Caco-2 (cell line): ENCODE results near the gene ENOX1. TPM values are rescaled to one million over a fixed set of nuclear protein-coding genes. Genes with fewer than 3 reads are reported as not detected.

Experiments
- BruUV-seq: library from RNA; stranded (reverse); fragments of 400-500 nt; replicated peaks from 2 replicates; lab custom pipeline; 2021; lab: Mats Ljungman, UMichigan
- CTCF ChIA-PET: fragments of 300-600 bp; sonication (Branson Sonifier 250); formaldehyde crosslinking; loops from one replicate; lab custom pipeline; 2022; ENCODE audit warnings: antibody characterized with exemption; lab: Charles Lee
- POLR2A ChIA-PET: fragments of 300-600 bp; sonication (Branson Sonifier 250); formaldehyde crosslinking; loops from one replicate; lab custom pipeline; 2022; ENCODE audit warnings: antibody characterized with exemption; lab: Charles Lee
- DNase-seq, 2 experiments: peaks; one replicate each; pipeline versions ENCODE4 v3.0.0 to v3.0.0-alpha.2; 2020 to 2022
- H3K27me3 ChIP-seq: replicated peaks from 2 replicates; pipeline ENCODE4 v1.6.0; 2011; ENCODE audit warnings: low read length; ENCODE audit not compliant: control insufficient read depth, insufficient read depth
- H3K36me3 ChIP-seq: 2 replicates; pipeline ENCODE4 v1.5.1; 2011; ENCODE audit warnings: low read length; ENCODE audit not compliant: control insufficient read depth, insufficient read depth
- H3K4me1 ChIP-seq: fragments of 250-450 bp; sonication (Bioruptor Pico); 2 replicates; pipeline ENCODE4 v1.5.1; 2020; ENCODE audit warnings: mild to moderate bottlenecking
- H3K4me3 ChIP-seq: 2 replicates; pipeline ENCODE4 v1.5.1; 2011; ENCODE audit warnings: low read depth, mild to moderate bottlenecking, control low read depth, low read length
- H3K9me3 ChIP-seq: fragments of 250-450 bp; sonication (Bioruptor Pico); 2 replicates; pipeline ENCODE4 v1.5.1; 2020; ENCODE audit warnings: mild to moderate bottlenecking, moderate library complexity
- H3K27ac Mint-ChIP-seq: one replicate; pipeline ENCODE4 v1.8.0; 2022; ENCODE audit warnings: mixed read lengths; ENCODE audit not compliant: unreplicated experiment
- H3K27me3 Mint-ChIP-seq: one replicate; pipeline ENCODE4 v1.8.0; 2022; ENCODE audit warnings: mixed read lengths; ENCODE audit not compliant: insufficient read depth, unreplicated experiment
- H3K36me3 Mint-ChIP-seq: one replicate; pipeline ENCODE4 v1.8.0; 2022; ENCODE audit warnings: mild to moderate bottlenecking, mixed read lengths; ENCODE audit not compliant: insufficient read depth, unreplicated experiment
- H3K4me1 Mint-ChIP-seq: one replicate; pipeline ENCODE4 v1.8.0; 2022; ENCODE audit warnings: low read depth, mixed read lengths; ENCODE audit not compliant: unreplicated experiment
- H3K4me3 Mint-ChIP-seq: one replicate; pipeline ENCODE4 v1.8.0; 2022; ENCODE audit warnings: mild to moderate bottlenecking, moderate library complexity, mixed read lengths; ENCODE audit not compliant: unreplicated experiment
- H3K9me3 Mint-ChIP-seq: one replicate; pipeline ENCODE4 v1.8.0; 2022; ENCODE audit warnings: mixed read lengths; ENCODE audit not compliant: unreplicated experiment
- intact Hi-C: fragments of 100-400 bp; cut with micrococcal nuclease; formaldehyde crosslinking; loops from one replicate; pipeline ENCODE4 v1.10.0; 2022; ENCODE audit not compliant: unreplicated experiment
- total RNA-seq: library from RNA; stranded (reverse); gene quantifications from 2 replicates; pipeline ENCODE4 v1.2.3, GENCODE V29; 2022
- TF ChIP-seq, protein P1 (sequence below), 2 experiments: fragments of 200-600 bp in 1 of 2; IDR thresholded peaks; 1 replicate in 1 of 2; 2 replicates in 1 of 2; pipeline versions ENCODE4 v1.5.1 to v1.8.0; 2011 to 2022; ENCODE audit warnings: antibody characterized with exemption in 1 of 2, control low read depth in 1 of 2, inconsistent platforms in 1 of 2, low read depth in 1 of 2, low read length in 1 of 2, mild to moderate bottlenecking in 1 of 2, moderate library complexity in 1 of 2; ENCODE audit not compliant: insufficient read depth in 1 of 2, severe bottlenecking in 1 of 2, unreplicated experiment in 1 of 2

ENOX1 gene
- total RNA-seq, 1 experiment from 2014 or later = 9.1 TPM

DNA sequence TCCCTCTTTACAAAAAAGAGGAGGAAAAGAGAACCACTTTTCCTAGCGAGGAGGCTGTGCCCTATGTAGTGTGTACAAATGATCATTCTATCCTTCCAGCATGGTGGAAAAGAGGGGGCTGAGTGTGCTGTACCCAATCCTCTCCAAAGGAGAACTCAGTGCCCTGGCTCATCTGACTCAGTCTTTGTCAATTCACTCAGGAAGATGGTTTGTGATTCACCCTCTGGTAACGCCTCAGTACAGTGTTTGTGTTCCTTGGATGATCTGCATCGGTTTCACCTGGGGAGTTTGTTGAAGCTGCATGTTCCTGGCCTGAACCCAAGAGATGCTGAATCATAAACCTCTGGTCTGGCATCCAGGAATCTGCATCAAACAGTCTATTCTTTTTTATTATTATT is 18.3 kb upstream of the ENOX1 start:
- Histone ChIP-seq H3K9me3 (no peaks in the 10 kb centered on the region), H3K4me1 (peaks cover 20% of the 10 kb centered on the region), H3K27me3 (no peaks in the 10 kb centered on the region), H3K4me3 (no peak overlapping the region), H3K36me3 (no peaks in the 10 kb centered on the region)
- CTCF ChIA-PET = interaction anchor here (0.6 to 1.9 kb wide), 13 partner anchors 9 to 836 kb away, joined by 3 to 8 read pairs (median 4); partner anchors contain the start of gene ENOX1
- intact Hi-C loops = loop anchor here (2.0 to 10.0 kb wide), 2 partner anchors 670 to 834 kb away; no protein-coding TSS in a partner anchor
- TF ChIP-seq, protein P1, sequence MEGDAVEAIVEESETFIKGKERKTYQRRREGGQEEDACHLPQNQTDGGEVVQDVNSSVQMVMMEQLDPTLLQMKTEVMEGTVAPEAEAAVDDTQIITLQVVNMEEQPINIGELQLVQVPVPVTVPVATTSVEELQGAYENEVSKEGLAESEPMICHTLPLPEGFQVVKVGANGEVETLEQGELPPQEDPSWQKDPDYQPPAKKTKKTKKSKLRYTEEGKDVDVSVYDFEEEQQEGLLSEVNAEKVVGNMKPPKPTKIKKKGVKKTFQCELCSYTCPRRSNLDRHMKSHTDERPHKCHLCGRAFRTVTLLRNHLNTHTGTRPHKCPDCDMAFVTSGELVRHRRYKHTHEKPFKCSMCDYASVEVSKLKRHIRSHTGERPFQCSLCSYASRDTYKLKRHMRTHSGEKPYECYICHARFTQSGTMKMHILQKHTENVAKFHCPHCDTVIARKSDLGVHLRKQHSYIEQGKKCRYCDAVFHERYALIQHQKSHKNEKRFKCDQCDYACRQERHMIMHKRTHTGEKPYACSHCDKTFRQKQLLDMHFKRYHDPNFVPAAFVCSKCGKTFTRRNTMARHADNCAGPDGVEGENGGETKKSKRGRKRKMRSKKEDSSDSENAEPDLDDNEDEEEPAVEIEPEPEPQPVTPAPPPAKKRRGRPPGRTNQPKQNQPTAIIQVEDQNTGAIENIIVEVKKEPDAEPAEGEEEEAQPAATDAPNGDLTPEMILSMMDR (IDR thresholded peaks at IDR 0.05; ENCODE audit: insufficient read depth in 1 of 2, low read depth in 1 of 2, low read length in 1 of 2, severe bottlenecking in 1 of 2, unreplicated experiment in 1 of 2) = no peak
- no peak overlapping the region for H3K4me3 Mint-ChIP-seq
- POLR2A ChIA-PET = no interaction called here
- H3K4me1 Mint-ChIP-seq = peaks cover 13% of the 10 kb centered on the region
- no peaks in the 10 kb centered on the region for H3K9me3 Mint-ChIP-seq
- BruUV-seq = no TSS peak
- no peak overlapping the region for H3K27ac Mint-ChIP-seq
- no peaks in the 10 kb centered on the region for H3K27me3 Mint-ChIP-seq
- no peak for DNase-seq
- no peaks in the 10 kb centered on the region for H3K36me3 Mint-ChIP-seq

- H3K4me3 ChIP-seq = no peak overlapping the region
- no TSS peak for BruUV-seq
- Mint-ChIP-seq H3K36me3 (no peaks in the 10 kb centered on the region), H3K27ac (no peak overlapping the region), H3K4me3 (no peak overlapping the region), H3K27me3 (no peaks in the 10 kb centered on the region), H3K9me3 (no peaks in the 10 kb centered on the region), H3K4me1 (peaks cover 17% of the 10 kb centered on the region)
- peak in 1 of 2 experiments; percentile 72 for DNase-seq
- TF ChIP-seq, protein P1 (IDR thresholded peaks at IDR 0.05; ENCODE audit: insufficient read depth in 1 of 2, low read depth in 1 of 2, low read length in 1 of 2, severe bottlenecking in 1 of 2, unreplicated experiment in 1 of 2) = peak; percentile 48 to 67
- no peaks in the 10 kb centered on the region for H3K27me3 ChIP-seq
- ChIA-PET POLR2A (no interaction called here), CTCF (interaction anchor here (0.6 to 1.9 kb wide), 13 partner anchors 9 to 836 kb away, joined by 3 to 8 read pairs (median 4); partner anchors contain the start of gene ENOX1)
- no peaks in the 10 kb centered on the region for H3K9me3 ChIP-seq
- peaks cover 25% of the 10 kb centered on the region for H3K4me1 ChIP-seq
- H3K36me3 ChIP-seq = no peaks in the 10 kb centered on the region
- intact Hi-C loops = loop anchor here (1.0 to 10.0 kb wide), 3 partner anchors 501 to 834 kb away; no protein-coding TSS in a partner anchor
These were observed 17.8 kb upstream of the ENOX1 start for GRCh38 chr13:43804461-43805070.

DNA sequence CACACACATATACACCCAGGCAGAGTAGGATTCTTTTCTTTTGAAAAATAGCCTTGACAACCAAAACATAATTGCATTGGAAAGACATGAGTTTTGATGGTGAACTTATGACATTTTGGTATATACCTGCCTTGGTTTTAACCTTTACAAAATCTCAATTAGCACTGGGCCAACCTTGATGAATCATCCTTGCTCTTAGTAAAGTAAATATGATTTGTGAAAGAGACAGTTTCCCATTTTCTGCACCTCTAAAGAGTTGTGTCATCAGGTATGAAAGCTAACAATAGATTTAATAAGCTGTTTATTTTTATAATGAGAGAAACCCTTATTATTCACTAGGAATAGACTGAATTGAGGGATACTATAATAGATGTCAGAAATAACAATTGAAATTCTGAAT is 15.7 kb upstream of the ENOX1 start:
- TF ChIP-seq, protein P1 (IDR thresholded peaks at IDR 0.05; ENCODE audit: insufficient read depth in 1 of 2, low read depth in 1 of 2, low read length in 1 of 2, severe bottlenecking in 1 of 2, unreplicated experiment in 1 of 2) = no peak
- Mint-ChIP-seq H3K36me3 (no peaks in the 10 kb centered on the region), H3K9me3 (no peaks in the 10 kb centered on the region), H3K27ac (no peak overlapping the region), H3K4me1 (peaks cover 34% of the 10 kb centered on the region), H3K27me3 (no peaks in the 10 kb centered on the region), H3K4me3 (no peak overlapping the region)
- BruUV-seq = no TSS peak
- DNase-seq = no peak
- intact Hi-C loops = loop anchor here (10.0 kb wide), 1 partner anchor 668 kb away; no protein-coding TSS in a partner anchor
- Histone ChIP-seq H3K36me3 (no peaks in the 10 kb centered on the region), H3K4me3 (no peak overlapping the region), H3K4me1 (peaks cover 35% of the 10 kb centered on the region), H3K9me3 (no peaks in the 10 kb centered on the region), H3K27me3 (no peaks in the 10 kb centered on the region)
- CTCF ChIA-PET = no interaction called here
- POLR2A ChIA-PET = no interaction called here
